ENCODE data around the gene GPR33. TPM values are rescaled to one million over a fixed set of nuclear protein-coding genes. Genes with fewer than 3 reads are reported as not detected.

Gene GPR33
- total RNA-seq, 1 experiment from 2014 or later: not detected

DNA sequence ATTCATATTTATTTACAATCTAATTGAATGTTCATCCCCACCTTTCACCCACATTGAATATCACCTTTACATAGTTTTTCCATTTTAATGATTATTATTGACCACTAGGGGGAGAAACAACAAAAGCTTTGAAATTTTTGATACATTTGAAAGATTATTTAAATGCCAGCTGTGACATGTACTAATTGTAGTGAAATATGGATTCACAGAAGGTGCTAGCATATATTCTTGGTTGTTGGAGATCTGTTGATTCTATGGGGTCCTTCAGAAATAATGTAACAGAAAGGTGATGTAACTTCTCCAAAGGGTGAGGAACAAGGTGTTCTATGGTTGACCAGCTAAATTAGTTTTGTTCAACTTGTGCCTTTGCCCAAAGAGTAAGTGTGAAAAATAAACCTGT is 22.4 kb upstream of the GPR33 start:
- Histone ChIP-seq H3K23ac (ENCODE audit: insufficient read length, low read depth, low read length) (no peak overlapping the region), H3K56ac (ENCODE audit: insufficient read length, low read depth, low read length) (no peak overlapping the region)
- H3K4me1 Mint-ChIP-seq: no peaks in the 10 kb centered on the region

More for the DNA sequence above, 22.4 kb upstream of the GPR33 start:
- Histone ChIP-seq H3K27me3 (ENCODE audit: insufficient read depth, low read length) (no peaks in the 10 kb centered on the region), H3K18ac (ENCODE audit: insufficient read length, low read depth, low read length) (no peak overlapping the region), H2AFZ (ENCODE audit: low read length) (no peak overlapping the region), H4K20me1 (ENCODE audit: control insufficient read depth, insufficient read depth, insufficient read length) (no peaks in the 10 kb centered on the region), H2BK15ac (ENCODE audit: low read depth, low read length) (no peak overlapping the region), H4K5ac (ENCODE audit: insufficient read length, low read depth, low read length) (no peak overlapping the region), H4K8ac (replicated peaks; ENCODE audit: insufficient read length, low read depth, low read length) (no peak overlapping the region), H3K4me1 (ENCODE audit: insufficient read depth, low read length) (no peaks in the 10 kb centered on the region), H3K79me1 (ENCODE audit: insufficient read depth, low read depth, low read length, poor library complexity, severe bottlenecking) (no peaks in the 10 kb centered on the region), H3K9me3 (ENCODE audit: control insufficient read depth, low read depth, low read length) (no peaks in the 10 kb centered on the region), H2BK12ac (ENCODE audit: insufficient read length, low read depth, low read length) (no peak overlapping the region), H3K27ac (ENCODE audit: insufficient read length, low read depth, low read length) (no peak overlapping the region), H3K79me2 (ENCODE audit: insufficient read depth, low read length) (no peaks in the 10 kb centered on the region), H2BK20ac (ENCODE audit: low read depth, low read length, poor library complexity, severe bottlenecking) (no peak overlapping the region), H2AK5ac (ENCODE audit: insufficient read length, low read length) (no peak overlapping the region), H3K23me2 (ENCODE audit: insufficient read length, low read depth, low read length, poor library complexity, severe bottlenecking) (no peaks in the 10 kb centered on the region), H3K4ac (ENCODE audit: low read depth, low read length) (no peak overlapping the region), H3K4me2 (ENCODE audit: insufficient read depth, insufficient read length, low read length) (no peak overlapping the region), H3K14ac (ENCODE audit: insufficient read depth, low read length) (no peak overlapping the region), H3K9ac (ENCODE audit: extremely low read depth, insufficient read length, low read length) (no peak overlapping the region), H2BK120ac (ENCODE audit: low read depth, low read length, poor library complexity, severe bottlenecking) (no peak overlapping the region), H3T11ph (ENCODE audit: low read length) (no peak overlapping the region), H2BK5ac (ENCODE audit: insufficient read length, low read length) (no peak overlapping the region), H4K91ac (ENCODE audit: insufficient read length, low read depth, low read length) (no peak overlapping the region)
- Mint-ChIP-seq H3K27ac (no peak overlapping the region), H3K36me3 (ENCODE audit: insufficient read depth in 1 of 3, low read depth in 3 of 3) (no peaks in the 10 kb centered on the region), H3K9me3 (no peaks in the 10 kb centered on the region), H3K27me3 (ENCODE audit: low read depth) (no peaks in the 10 kb centered on the region), H3K4me3 (no peak overlapping the region)
- TF ChIP-seq, protein P1, sequence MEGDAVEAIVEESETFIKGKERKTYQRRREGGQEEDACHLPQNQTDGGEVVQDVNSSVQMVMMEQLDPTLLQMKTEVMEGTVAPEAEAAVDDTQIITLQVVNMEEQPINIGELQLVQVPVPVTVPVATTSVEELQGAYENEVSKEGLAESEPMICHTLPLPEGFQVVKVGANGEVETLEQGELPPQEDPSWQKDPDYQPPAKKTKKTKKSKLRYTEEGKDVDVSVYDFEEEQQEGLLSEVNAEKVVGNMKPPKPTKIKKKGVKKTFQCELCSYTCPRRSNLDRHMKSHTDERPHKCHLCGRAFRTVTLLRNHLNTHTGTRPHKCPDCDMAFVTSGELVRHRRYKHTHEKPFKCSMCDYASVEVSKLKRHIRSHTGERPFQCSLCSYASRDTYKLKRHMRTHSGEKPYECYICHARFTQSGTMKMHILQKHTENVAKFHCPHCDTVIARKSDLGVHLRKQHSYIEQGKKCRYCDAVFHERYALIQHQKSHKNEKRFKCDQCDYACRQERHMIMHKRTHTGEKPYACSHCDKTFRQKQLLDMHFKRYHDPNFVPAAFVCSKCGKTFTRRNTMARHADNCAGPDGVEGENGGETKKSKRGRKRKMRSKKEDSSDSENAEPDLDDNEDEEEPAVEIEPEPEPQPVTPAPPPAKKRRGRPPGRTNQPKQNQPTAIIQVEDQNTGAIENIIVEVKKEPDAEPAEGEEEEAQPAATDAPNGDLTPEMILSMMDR (conservative IDR thresholded peaks at IDR 0.05): peak; percentile 76
- no peak for DNase-seq
